Colonic mucosa (tissue), 4 donors: Measurements from ENCODE around the gene KRTAP9-3. TPM values are rescaled to one million over a fixed set of nuclear protein-coding genes. Genes with fewer than 3 reads are reported as not detected.

Experiments
- DNase-seq: peaks from one replicate; pipeline ENCODE4 v3.0.0-alpha.2; 2020
- H3K27ac ChIP-seq: fragments of 200-600 bp; one replicate; pipeline ENCODE4 v1.8.0; 2021
- H3K27me3 ChIP-seq: fragments of 200-600 bp; one replicate; pipeline ENCODE4 v1.8.0; 2021
- H3K36me3 ChIP-seq: fragments of 200-600 bp; one replicate; pipeline ENCODE4 v1.8.0; 2021
- H3K4me1 ChIP-seq: fragments of 200-600 bp; one replicate; pipeline ENCODE4 v1.8.0; 2021; ENCODE audit warnings: mild to moderate bottlenecking
- H3K4me3 ChIP-seq: fragments of 200-600 bp; one replicate; pipeline ENCODE4 v1.8.0; 2021
- H3K9ac ChIP-seq, 2 donors: one replicate each; pipeline ENCODE4 v1.7.0; 2013; ENCODE audit warnings: control low read depth in 2 of 2, low read depth in 2 of 2, low read length in 2 of 2
- H3K9me3 ChIP-seq: fragments of 200-600 bp; one replicate; pipeline ENCODE4 v1.8.0; 2021
- CTCF ChIP-seq: fragments of 200-600 bp; IDR thresholded peaks from one replicate; pipeline ENCODE4 v1.8.0; 2022; ENCODE audit warnings: antibody characterized with exemption, mild to moderate bottlenecking
- intact Hi-C: fragments of 100-400 bp; cut with DNase I; formaldehyde crosslinking; loops from one replicate; pipeline ENCODE4 v1.14.1; 2022
- total RNA-seq, 2 donors: library from RNA; stranded (reverse); fragmentation: NEBNext Ultra II Directional in 1 of 2; extraction: Animal tissue kit (Norgen Biotek cat#: 25700) in 1 of 2; gene quantifications; one replicate each; pipeline ENCODE4 v1.2.1, GENCODE V29; 2021
- donor health status: healthy.
- donor health status: DM: no; HTN: no; CAD: no.
- donor health status: DM: no; HTN: no; CAD: no.

The KRTAP9-3 gene
- total RNA-seq, 2 donors from 2014 or later, result not detected

GRCh38 chr17:41278176-41278955, 46.1 kb downstream of the KRTAP9-3 start:
- no peaks in the 10 kb centered on the region for H3K36me3 ChIP-seq
- H3K4me1 ChIP-seq, result no peaks in the 10 kb centered on the region
- H3K27ac ChIP-seq, result no peak overlapping the region
- no peaks in the 10 kb centered on the region for H3K27me3 ChIP-seq
- no peak for DNase-seq
- no peaks in the 10 kb centered on the region for H3K9me3 ChIP-seq
- H3K4me3 ChIP-seq, result no peak overlapping the region
- TF ChIP-seq CTCF, result no peak
- intact Hi-C loops, result loop anchor here (2.0 kb wide), 1 partner anchor 14 kb away; the partner anchor contains the start of gene KRTAP9-6
- H3K9ac ChIP-seq, result no peak overlapping the region

Other genes with a start within 250 kb of the KRTAP9-3 start
- gene KRT40, start 248.1 kb upstream of the KRTAP9-3 start, total RNA-seq, result under 1 TPM in 1 of 2 donors, not detected in 1; 0.32 TPM
- not detected for gene KRTAP3-3, start 238.3 kb upstream of the KRTAP9-3 start, total RNA-seq
- not detected for gene KRTAP3-2, start 232.5 kb upstream of the KRTAP9-3 start, total RNA-seq
- not detected for gene KRTAP3-1, start 223.3 kb upstream of the KRTAP9-3 start, total RNA-seq
- gene KRTAP1-5, start 205.2 kb upstream of the KRTAP9-3 start, total RNA-seq, result not detected
- gene KRTAP1-4, start 202.3 kb upstream of the KRTAP9-3 start, total RNA-seq, result not detected
- gene KRTAP1-3, start 197.6 kb upstream of the KRTAP9-3 start, total RNA-seq, result not detected
- not detected for gene KRTAP1-1, start 191.0 kb upstream of the KRTAP9-3 start, total RNA-seq
- not detected for gene KRTAP2-1, start 185.1 kb upstream of the KRTAP9-3 start, total RNA-seq
- gene KRTAP2-2, start 177.2 kb upstream of the KRTAP9-3 start, total RNA-seq, result not detected
- gene KRTAP2-3, start 172.3 kb upstream of the KRTAP9-3 start, total RNA-seq, result not detected
- gene KRTAP2-4, start 166.6 kb upstream of the KRTAP9-3 start, total RNA-seq, result not detected
- gene KRTAP4-7, start 148.3 kb upstream of the KRTAP9-3 start, total RNA-seq, result not detected
- gene KRTAP4-8, start 134.3 kb upstream of the KRTAP9-3 start, total RNA-seq, result not detected
- gene KRTAP4-16, start 130.2 kb upstream of the KRTAP9-3 start, total RNA-seq, result not detected
- gene KRTAP4-9, start 127.1 kb upstream of the KRTAP9-3 start, total RNA-seq, result not detected
- not detected for gene KRTAP4-11, start 114.1 kb upstream of the KRTAP9-3 start, total RNA-seq
- not detected for gene KRTAP4-12, start 108.3 kb upstream of the KRTAP9-3 start, total RNA-seq
- gene KRTAP4-6, start 91.9 kb upstream of the KRTAP9-3 start, total RNA-seq, result not detected
- not detected for gene KRTAP4-5, start 82.6 kb upstream of the KRTAP9-3 start, total RNA-seq
- not detected for gene KRTAP4-4, start 71.7 kb upstream of the KRTAP9-3 start, total RNA-seq
- not detected for gene KRTAP4-3, start 64.2 kb upstream of the KRTAP9-3 start, total RNA-seq
- not detected for gene KRTAP4-2, start 54.2 kb upstream of the KRTAP9-3 start, total RNA-seq
- gene KRTAP4-1, start 47.5 kb upstream of the KRTAP9-3 start, total RNA-seq, result under 1 TPM in 1 of 2 donors, not detected in 1; 0.53 TPM
- not detected for gene KRTAP9-1, start 42.6 kb upstream of the KRTAP9-3 start, total RNA-seq
- not detected for gene KRTAP9-2, start 5.8 kb upstream of the KRTAP9-3 start, total RNA-seq
- gene KRTAP9-8, start 5.5 kb downstream of the KRTAP9-3 start, total RNA-seq, result not detected
- not detected for gene KRTAP9-4, start 17.2 kb downstream of the KRTAP9-3 start, total RNA-seq
- gene KRTAP9-9, start 22.9 kb downstream of the KRTAP9-3 start, total RNA-seq, result not detected
- gene KRTAP9-6, start 32.9 kb downstream of the KRTAP9-3 start, total RNA-seq, result not detected
- gene KRTAP9-7, start 43.2 kb downstream of the KRTAP9-3 start, total RNA-seq, result not detected
- gene KRTAP29-1, start 70.4 kb downstream of the KRTAP9-3 start, total RNA-seq, result not detected
- not detected for gene KRTAP16-1, start 76.9 kb downstream of the KRTAP9-3 start, total RNA-seq
- gene KRTAP17-1, start 83.3 kb downstream of the KRTAP9-3 start, total RNA-seq, result not detected
- not detected for gene KRT33A, start 118.4 kb downstream of the KRTAP9-3 start, total RNA-seq
- gene KRT33B, start 137.4 kb downstream of the KRTAP9-3 start, total RNA-seq, result not detected
- gene KRT34, start 149.9 kb downstream of the KRTAP9-3 start, total RNA-seq, result not detected
- not detected for gene KRT31, start 165.2 kb downstream of the KRTAP9-3 start, total RNA-seq
- gene KRT37, start 192.1 kb downstream of the KRTAP9-3 start, total RNA-seq, result not detected
- gene KRT38, start 208.5 kb downstream of the KRTAP9-3 start, total RNA-seq, result not detected
- not detected for gene KRT32, start 234.9 kb downstream of the KRTAP9-3 start, total RNA-seq
- gene KRT35, start 248.7 kb downstream of the KRTAP9-3 start, total RNA-seq, result not detected